Limb (tissue), 2 donors: ENCODE data around the gene PLXND1.

ENCODE experiments used
- DNase-seq, 2 donors: peaks; one replicate each; pipeline ENCODE4 v3.0.0-alpha.2; 2016; ENCODE audit errors: extremely low spot score in 2 of 2

Gene PLXND1

GRCh38 chr3:129585949-129586657 is 20.4 kb downstream of the PLXND1 start:
- no peak for DNase-seq

- no peak for DNase-seq
Observed at GRCh38 chr3:129584631-129585030, 21.8 kb downstream of the PLXND1 start.

GRCh38 chr3:129583289-129583688 is 23.2 kb downstream of the PLXND1 start:
- DNase-seq: no peak

- no peak for DNase-seq
Observed at GRCh38 chr3:129582799-129583198, 23.7 kb downstream of the PLXND1 start.

- no peak for DNase-seq
Observed at GRCh38 chr3:129581623-129582022, 24.9 kb downstream of the PLXND1 start.

GRCh38 chr3:129579991-129580390 is 26.5 kb downstream of the PLXND1 start:
- DNase-seq: no peak

- DNase-seq: no peak
Observed at GRCh38 chr3:129577925-129578786, 28.3 kb downstream of the PLXND1 start.

GRCh38 chr3:129577366-129577765 is 29.1 kb downstream of the PLXND1 start:
- peak in 1 of 2 donors; percentile 78 for DNase-seq

GRCh38 chr3:129576514-129577352 is 29.7 kb downstream of the PLXND1 start:
- DNase-seq: no peak

GRCh38 chr3:129575997-129576384 is 30.5 kb downstream of the PLXND1 start:
- no peak for DNase-seq

- no peak for DNase-seq
Observed at GRCh38 chr3:129575233-129575996, 31.1 kb downstream of the PLXND1 start.

GRCh38 chr3:129574206-129574605 is 32.3 kb downstream of the PLXND1 start:
- DNase-seq: no peak

- DNase-seq: no peak
Observed at GRCh38 chr3:129573493-129573892, 33.0 kb downstream of the PLXND1 start.

- no peak for DNase-seq
Observed at GRCh38 chr3:129572603-129573002, 33.9 kb downstream of the PLXND1 start.

- no peak for DNase-seq
Observed at GRCh38 chr3:129571605-129572547, 34.6 kb downstream of the PLXND1 start.

- no peak for DNase-seq
Observed at GRCh38 chr3:129569856-129570255, 36.6 kb downstream of the PLXND1 start.

GRCh38 chr3:129567939-129568338 is 38.5 kb downstream of the PLXND1 start:
- DNase-seq: no peak

- no peak for DNase-seq
Observed at GRCh38 chr3:129567176-129567705, 39.2 kb downstream of the PLXND1 start.

- no peak for DNase-seq
Observed at GRCh38 chr3:129565902-129566301, 40.6 kb downstream of the PLXND1 start.
